ENCODE results near the gene ADAMTS3.

The ADAMTS3 gene

DNA sequence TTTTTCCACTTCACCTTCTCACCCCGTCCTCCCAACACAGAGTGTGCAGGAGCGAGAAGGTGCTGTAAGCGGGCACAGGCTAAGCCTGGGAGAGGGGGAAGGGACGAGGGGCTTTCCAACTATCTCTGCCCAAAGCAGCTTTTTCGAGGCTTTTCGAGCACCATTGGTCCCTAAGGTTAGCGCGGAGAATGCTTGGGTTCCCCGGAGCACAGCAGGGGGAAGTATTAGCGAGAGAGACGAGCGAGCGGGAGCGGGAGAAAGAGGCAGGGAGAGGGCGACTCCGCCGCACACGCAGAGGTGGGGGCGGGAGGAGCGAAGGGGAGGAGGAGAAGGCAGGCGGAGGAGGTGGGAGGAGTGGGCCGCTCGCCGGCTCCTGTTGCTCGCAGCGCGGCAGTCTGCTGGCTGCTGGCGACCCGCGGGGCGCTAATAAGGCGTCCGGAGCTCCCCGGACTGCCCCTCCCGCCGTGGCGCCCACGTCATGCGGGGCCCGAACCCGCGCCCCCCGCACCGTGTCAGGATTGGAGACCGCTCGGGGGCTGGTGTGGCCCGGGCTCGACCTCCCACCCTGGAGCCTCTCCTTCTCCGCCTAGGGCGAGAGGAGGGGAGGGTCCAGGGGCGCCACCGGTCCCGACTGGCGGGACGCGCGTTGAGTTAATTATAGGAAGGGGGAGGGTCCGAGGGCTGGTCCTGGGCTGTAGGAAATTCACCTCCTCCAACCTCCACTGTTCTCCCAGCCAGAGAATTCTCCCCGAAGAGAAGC, at the start of gene ADAMTS3:
Gene ADAMTS3, minus strand, starts transcription at position 263 of the 760 bp plus-strand sequence. CDS start 459 bp downstream, outside the sequence.
- TF ChIP-seq, protein P1, sequence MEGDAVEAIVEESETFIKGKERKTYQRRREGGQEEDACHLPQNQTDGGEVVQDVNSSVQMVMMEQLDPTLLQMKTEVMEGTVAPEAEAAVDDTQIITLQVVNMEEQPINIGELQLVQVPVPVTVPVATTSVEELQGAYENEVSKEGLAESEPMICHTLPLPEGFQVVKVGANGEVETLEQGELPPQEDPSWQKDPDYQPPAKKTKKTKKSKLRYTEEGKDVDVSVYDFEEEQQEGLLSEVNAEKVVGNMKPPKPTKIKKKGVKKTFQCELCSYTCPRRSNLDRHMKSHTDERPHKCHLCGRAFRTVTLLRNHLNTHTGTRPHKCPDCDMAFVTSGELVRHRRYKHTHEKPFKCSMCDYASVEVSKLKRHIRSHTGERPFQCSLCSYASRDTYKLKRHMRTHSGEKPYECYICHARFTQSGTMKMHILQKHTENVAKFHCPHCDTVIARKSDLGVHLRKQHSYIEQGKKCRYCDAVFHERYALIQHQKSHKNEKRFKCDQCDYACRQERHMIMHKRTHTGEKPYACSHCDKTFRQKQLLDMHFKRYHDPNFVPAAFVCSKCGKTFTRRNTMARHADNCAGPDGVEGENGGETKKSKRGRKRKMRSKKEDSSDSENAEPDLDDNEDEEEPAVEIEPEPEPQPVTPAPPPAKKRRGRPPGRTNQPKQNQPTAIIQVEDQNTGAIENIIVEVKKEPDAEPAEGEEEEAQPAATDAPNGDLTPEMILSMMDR (IDR thresholded peaks at IDR 0.05) = no peak

DNA sequence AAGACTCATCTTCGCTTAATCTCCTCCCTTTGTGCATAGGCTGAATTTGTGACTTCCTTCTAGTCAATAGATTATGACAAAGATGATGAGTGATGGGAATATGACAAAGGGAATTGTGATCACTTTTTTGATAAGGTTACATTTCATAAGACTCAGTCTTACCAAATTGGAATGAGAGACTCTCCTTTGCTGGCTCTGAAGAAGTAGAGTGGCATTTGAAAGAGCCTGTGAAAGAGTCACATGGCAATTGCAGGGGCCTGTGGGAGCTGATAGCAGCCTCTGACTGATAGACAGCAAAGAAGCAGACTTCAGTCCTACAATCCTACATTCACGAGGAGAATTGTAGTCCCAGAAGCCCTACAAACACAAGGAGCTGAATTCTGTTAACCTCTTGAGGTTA, 44.9 kb upstream of the ADAMTS3 start:
- TF ChIP-seq, protein P1 (IDR thresholded peaks at IDR 0.05) = no peak

DNA sequence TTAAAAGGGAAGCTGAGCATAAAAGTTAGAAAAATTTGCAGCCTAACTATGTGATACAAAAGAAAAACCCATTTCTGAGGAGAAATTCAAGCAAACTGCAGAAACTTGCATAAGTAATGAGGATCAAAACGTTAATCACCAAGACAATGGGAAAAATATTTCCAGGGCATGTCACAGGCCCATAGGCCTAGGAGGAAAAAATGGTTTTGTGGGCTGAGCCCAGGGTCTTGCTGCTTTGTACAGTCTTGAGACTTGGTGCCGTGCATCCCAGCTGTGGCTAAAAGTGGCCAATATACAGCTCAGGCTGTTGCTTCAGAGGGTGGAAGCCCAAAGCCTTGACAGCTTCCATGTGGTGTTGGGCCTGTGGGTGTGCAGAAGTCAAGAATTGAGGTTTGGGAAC, 37.7 kb upstream of the ADAMTS3 start:
- TF ChIP-seq, protein P1 (IDR thresholded peaks at IDR 0.05) = no peak

DNA sequence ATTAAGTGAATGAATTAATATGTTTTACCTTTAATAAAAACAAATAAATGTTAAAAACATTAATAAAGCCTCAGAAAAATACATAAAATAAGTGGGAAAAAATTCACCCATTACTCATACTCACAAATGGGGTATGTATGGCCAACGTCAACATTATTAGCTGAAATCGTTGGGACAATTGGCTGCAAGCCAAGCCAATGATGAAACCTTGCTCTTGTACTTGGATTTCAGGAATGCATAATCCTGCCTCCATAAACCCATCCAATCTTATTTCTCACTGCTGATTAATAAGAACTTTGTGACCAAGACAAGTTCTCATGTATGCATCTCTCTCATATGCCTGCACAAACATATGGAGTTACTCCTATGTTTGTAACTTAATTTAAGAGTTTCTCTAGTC, 35.3 kb upstream of the ADAMTS3 start:
- TF ChIP-seq, protein P1 (IDR thresholded peaks at IDR 0.05) = no peak

DNA sequence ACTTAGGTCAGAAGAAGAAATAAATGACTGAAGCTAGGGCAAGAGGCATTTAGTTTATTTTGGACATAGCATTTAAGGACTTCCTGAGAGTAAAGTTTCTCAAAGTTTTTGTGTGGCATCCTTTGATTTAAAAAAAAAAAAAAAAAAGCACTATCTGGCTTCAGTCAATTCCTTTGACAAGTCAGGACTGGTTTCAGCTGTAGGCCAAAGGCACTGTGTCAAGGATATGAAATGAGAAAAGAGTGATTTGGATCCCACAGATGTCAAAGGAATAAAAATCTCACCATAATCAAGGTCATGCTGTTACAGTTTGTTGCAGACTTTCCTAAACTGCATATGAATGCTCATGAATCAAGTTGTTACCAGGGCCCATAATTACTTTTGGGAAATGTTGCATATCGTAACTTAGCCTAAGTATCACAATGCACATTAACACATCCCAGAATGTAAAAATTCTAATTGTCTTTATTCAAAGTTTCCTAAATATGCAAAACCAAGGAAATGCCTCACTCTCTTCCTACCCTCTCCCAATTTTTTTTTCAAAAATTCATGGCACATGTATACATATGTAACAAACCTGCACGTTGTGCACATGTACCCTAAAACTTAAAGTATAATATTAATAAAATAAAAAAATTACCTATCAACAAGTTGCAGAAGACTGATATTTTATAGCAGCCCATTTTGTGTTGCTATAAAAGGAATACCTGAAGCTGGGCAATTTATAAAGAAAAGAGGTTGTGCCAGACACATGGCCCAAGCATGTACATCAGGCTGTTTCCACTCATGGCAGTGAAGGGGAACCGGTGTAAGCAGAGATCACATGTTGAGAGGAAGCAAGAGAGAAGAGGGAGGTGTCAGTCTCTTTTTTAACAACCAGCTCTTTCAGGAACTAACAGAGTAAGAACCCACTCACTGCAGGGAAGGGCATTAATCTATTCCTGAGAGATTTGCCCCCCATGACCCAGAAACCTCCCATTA, 33.7 kb upstream of the ADAMTS3 start:
- TF ChIP-seq, protein P1 (IDR thresholded peaks at IDR 0.05) = no peak

DNA sequence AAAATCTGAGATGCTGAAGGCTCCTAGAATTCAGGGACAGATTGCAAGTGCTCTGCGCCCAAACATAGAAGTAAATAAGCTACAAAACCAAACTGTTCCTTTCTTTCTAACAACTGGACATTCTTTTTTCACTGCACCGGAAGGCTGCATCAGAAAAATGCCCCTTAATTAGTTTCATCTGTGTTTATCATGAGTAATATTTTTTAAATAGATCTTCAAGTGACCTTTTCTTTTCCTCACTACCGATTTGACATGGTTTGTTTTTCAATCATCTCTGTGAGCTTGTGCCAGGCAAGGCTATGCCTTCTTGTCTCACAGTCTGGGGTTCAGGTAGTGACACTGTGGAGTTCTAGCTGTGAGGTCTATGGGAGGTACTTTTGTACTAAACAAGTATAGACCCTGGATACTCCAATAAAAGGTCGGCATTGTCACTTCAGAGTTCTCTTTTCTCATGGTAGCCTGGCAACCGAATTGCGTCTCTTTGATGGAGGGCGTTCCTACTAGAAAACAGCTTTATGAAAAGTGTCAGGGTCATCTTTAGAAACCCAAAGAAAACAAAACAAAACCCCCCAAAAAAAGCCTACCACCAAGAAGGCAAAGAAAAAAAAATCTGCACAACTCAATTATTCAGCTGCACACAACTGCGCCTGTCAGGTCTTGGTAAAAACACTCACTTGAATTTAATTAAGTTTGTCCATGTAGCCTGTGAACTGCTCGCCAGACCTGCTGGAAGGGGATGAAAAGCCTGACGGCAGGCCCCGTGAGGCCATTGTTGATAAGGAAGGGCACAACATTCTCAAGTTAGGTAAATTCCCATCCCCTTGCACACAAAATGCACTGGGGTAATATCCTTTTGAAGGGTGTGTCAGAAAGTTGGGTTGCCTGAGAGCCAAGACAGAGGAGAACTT, 22.8 kb upstream of the ADAMTS3 start:
- TF ChIP-seq, protein P1 (IDR thresholded peaks at IDR 0.05) = no peak

DNA sequence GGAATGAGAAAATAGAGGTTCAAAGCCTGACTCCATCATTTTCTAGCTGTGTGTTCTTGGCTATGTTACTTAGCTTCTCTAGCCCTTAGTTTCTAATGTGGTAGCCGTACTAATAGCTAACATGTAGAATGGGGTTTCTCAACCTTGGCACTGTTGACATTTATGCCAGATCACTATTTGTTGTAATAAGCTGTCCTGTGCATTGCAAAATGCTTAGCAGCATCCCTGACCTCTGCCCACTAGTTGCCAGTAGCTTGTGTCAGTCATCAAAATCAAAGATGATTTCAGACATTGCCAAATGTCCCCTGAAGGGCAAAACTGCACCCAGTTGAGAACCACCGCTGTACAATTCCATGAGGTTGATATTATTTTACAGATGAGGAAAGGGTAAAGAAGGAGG, 18.3 kb upstream of the ADAMTS3 start:
- TF ChIP-seq, protein P1 (IDR thresholded peaks at IDR 0.05) = no peak

All from LNCAP (cell line).